Measurements from ENCODE around the gene ANKFN1.

The ANKFN1 gene

DNA sequence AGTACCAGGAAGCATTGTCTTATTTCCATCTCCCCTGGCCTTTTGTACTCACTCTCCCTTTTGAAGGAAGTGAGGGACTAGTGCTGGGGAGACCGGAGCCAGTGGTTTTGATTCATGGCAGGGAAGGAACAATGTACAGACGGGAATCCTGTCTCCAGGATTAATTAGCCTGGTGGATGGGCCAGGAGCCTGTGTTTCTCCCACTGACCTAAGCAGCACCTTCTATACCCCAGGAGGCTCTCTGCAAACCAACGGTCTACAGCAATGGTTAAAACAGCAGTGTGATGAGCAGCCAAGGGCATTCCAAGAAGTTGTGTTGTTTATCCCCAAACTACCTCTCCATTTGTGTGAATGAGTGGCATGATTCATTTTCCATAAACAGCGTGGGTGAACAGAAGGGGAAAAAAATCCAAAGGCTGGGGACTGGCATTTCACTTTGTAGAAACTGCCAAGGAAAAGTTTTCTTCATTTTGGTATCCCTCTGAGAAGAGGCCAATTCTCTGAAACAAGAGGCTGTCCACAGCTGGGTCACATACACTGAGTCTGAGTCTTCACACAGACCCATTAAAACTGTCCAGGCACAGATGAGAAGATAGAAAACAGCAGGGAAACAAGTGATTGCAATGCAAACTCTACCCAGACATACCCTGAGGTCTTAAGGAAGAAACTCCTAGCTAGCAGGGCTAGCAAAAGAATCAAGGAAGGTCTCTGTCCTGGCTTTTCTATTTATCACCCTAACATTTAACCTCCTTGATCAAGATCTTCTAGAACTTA, 18.1 kb downstream of the ANKFN1 start:
- ATAC-seq (ENCODE audit: low read depth) (no peak), DNase-seq (ENCODE audit: low spot score) (no peak)
- Histone ChIP-seq H3K4me3 (ENCODE audit: severe bottlenecking) (no peak overlapping the region), H3K4me1 (ENCODE audit: insufficient read depth, poor library complexity, severe bottlenecking) (no peaks in the 10 kb centered on the region), H3K27me3 (ENCODE audit: insufficient read depth, poor library complexity, severe bottlenecking) (no peaks in the 10 kb centered on the region), H3K27ac (ENCODE audit: poor library complexity, severe bottlenecking) (no peak overlapping the region), H3K9me3 (ENCODE audit: severe bottlenecking) (no peaks in the 10 kb centered on the region), H3K36me3 (ENCODE audit: low read depth) (no peaks in the 10 kb centered on the region)
- TF ChIP-seq, protein P1, sequence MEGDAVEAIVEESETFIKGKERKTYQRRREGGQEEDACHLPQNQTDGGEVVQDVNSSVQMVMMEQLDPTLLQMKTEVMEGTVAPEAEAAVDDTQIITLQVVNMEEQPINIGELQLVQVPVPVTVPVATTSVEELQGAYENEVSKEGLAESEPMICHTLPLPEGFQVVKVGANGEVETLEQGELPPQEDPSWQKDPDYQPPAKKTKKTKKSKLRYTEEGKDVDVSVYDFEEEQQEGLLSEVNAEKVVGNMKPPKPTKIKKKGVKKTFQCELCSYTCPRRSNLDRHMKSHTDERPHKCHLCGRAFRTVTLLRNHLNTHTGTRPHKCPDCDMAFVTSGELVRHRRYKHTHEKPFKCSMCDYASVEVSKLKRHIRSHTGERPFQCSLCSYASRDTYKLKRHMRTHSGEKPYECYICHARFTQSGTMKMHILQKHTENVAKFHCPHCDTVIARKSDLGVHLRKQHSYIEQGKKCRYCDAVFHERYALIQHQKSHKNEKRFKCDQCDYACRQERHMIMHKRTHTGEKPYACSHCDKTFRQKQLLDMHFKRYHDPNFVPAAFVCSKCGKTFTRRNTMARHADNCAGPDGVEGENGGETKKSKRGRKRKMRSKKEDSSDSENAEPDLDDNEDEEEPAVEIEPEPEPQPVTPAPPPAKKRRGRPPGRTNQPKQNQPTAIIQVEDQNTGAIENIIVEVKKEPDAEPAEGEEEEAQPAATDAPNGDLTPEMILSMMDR (IDR thresholded peaks at IDR 0.05; ENCODE audit: poor library complexity, severe bottlenecking) = no peak

DNA sequence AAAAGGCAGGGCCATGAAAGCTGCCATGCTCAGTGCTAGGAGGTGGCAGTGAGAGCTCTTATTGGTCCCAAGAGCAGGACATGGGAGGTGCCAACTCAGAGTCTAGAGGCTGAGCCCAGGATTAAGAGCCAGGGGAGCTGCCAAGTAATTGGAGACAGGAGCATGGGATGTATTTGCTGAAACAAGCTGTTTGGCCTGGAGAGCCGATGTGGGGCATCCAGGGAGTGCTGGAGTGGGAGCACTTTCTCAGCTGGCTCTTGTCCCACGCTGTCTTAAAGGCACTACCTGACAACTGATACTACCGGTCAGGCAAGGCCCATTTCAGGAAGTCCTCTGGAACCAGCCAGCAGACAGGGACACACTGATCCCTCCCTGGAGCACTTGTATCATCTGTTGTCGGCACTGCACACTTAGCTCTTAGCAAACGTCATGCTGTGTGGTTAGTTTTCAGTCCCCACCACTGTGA, 19.3 kb downstream of the ANKFN1 start:
- no peak overlapping the region for H3K27ac ChIP-seq (ENCODE audit: poor library complexity, severe bottlenecking)
- H3K9me3 ChIP-seq (ENCODE audit: severe bottlenecking) = no peaks in the 10 kb centered on the region
- TF ChIP-seq, protein P1 (IDR thresholded peaks at IDR 0.05; ENCODE audit: poor library complexity, severe bottlenecking) = no peak
- H3K27me3 ChIP-seq (ENCODE audit: insufficient read depth, poor library complexity, severe bottlenecking) = no peaks in the 10 kb centered on the region
- no peak overlapping the region for H3K4me3 ChIP-seq (ENCODE audit: severe bottlenecking)
- no peak for ATAC-seq (ENCODE audit: low read depth)
- DNase-seq (ENCODE audit: low spot score) = no peak
- H3K4me1 ChIP-seq (ENCODE audit: insufficient read depth, poor library complexity, severe bottlenecking) = no peaks in the 10 kb centered on the region
- H3K36me3 ChIP-seq (ENCODE audit: low read depth) = no peaks in the 10 kb centered on the region

DNA sequence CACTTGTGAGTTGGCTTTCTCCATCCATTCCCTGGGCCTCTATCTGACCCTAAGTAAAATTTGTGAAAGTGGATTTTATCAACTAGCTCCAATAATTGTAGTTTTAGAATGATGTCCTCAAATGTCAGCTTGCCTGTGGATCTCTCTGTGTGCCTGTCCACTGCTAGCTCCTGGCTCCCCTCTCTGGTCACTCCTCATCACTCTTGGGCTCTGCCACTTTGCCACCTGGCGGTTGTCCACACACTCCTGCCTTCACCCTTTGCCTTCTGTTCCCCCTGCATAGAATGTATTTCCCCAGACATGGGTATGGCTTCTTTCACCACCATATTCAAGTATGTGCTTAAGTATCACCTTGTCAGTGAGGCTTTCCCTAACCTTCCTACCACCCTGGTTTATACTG, 19.8 kb downstream of the ANKFN1 start:
- Histone ChIP-seq H3K4me1 (ENCODE audit: insufficient read depth, poor library complexity, severe bottlenecking) (no peaks in the 10 kb centered on the region), H3K36me3 (ENCODE audit: low read depth) (no peaks in the 10 kb centered on the region), H3K27me3 (ENCODE audit: insufficient read depth, poor library complexity, severe bottlenecking) (no peaks in the 10 kb centered on the region), H3K27ac (ENCODE audit: poor library complexity, severe bottlenecking) (no peak overlapping the region), H3K4me3 (ENCODE audit: severe bottlenecking) (no peak overlapping the region), H3K9me3 (ENCODE audit: severe bottlenecking) (no peaks in the 10 kb centered on the region)
- TF ChIP-seq, protein P1 (IDR thresholded peaks at IDR 0.05; ENCODE audit: poor library complexity, severe bottlenecking) = no peak
- no peak for DNase-seq (ENCODE audit: low spot score)
- no peak for ATAC-seq (ENCODE audit: low read depth)

DNA sequence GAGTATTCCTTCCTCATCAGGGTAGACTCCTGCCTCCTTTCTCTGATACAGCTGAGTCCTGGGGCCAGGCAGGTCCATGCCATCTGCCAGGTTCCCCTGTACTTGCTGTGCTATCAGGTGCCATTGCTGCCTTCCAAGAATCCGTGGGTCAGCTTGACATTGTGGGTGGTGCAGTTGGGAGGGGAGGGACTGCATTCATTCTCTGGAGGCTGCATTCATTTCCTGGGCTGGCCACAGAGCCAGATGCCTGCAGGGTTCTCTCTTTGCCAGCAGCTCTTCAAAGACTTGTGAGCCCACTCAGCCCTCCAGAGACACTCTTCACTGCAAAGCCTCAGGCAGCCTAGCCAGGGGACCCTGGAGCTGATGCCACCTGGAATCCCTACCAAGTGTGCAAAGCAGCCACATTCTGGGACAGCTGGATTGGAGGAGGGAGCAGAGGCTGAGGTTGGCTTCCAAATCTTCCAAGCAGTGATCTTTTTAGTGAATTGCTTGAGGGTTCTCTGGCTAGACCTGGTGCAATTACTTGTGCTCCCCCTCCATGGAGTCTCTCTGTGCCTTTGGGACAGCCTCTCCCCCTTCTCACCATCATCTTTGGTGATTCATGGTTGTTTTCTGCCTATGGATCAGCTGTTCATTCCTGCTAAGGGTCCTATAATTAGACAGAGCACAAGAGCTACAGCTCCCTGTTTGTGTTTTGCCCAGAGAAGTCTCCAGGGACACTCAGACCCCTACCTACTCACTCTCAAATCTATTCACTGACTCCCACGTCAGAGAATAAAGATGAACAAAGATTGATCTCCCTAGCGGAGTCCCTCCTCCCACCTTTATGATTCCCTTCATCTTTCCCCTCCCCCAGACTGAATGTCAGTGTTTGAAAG, 20.9 kb downstream of the ANKFN1 start:
- Histone ChIP-seq H3K36me3 (ENCODE audit: low read depth) (no peaks in the 10 kb centered on the region), H3K27me3 (ENCODE audit: insufficient read depth, poor library complexity, severe bottlenecking) (no peaks in the 10 kb centered on the region), H3K9me3 (ENCODE audit: severe bottlenecking) (no peaks in the 10 kb centered on the region), H3K4me1 (ENCODE audit: insufficient read depth, poor library complexity, severe bottlenecking) (no peaks in the 10 kb centered on the region), H3K27ac (ENCODE audit: poor library complexity, severe bottlenecking) (no peak overlapping the region), H3K4me3 (ENCODE audit: severe bottlenecking) (no peak overlapping the region)
- DNase-seq (ENCODE audit: low spot score) (no peak), ATAC-seq (ENCODE audit: low read depth) (peak; percentile 31; the same call in 2 of the 3 replicates)
- TF ChIP-seq, protein P1 (IDR thresholded peaks at IDR 0.05; ENCODE audit: poor library complexity, severe bottlenecking) = no peak
